HFFc6 (cell line): ENCODE results near the gene OPCML. TPM values are rescaled to one million over a fixed set of nuclear protein-coding genes. Genes with fewer than 3 reads are reported as not detected.
A peak's percentile ranks its signal among the peaks of the same experiment; 100 is the strongest.

Source experiments
- DNase-seq: peaks from one replicate; pipeline ENCODE4 v3.0.0-alpha.2; 2018
- H3K27ac Mint-ChIP-seq: 2 replicates; pipeline ENCODE4 v1.8.0; 2020; ENCODE audit warnings: mild to moderate bottlenecking, mixed read lengths
- H3K27me3 Mint-ChIP-seq: 2 replicates; pipeline ENCODE4 v1.8.0; 2021; ENCODE audit warnings: mild to moderate bottlenecking, moderate library complexity, mixed read lengths; ENCODE audit not compliant: insufficient read depth
- H3K36me3 Mint-ChIP-seq: 2 replicates; pipeline ENCODE4 v1.8.0; 2021; ENCODE audit warnings: low read depth, mixed read lengths
- H3K4me1 Mint-ChIP-seq: 2 replicates; pipeline ENCODE4 v1.8.0; 2020; ENCODE audit warnings: low read depth, mixed read lengths
- H3K4me3 Mint-ChIP-seq: 2 replicates; pipeline ENCODE4 v1.8.0; 2020; ENCODE audit warnings: mild to moderate bottlenecking, moderate library complexity, mixed read lengths
- H3K9me3 Mint-ChIP-seq: 2 replicates; pipeline ENCODE4 v1.8.0; 2020; ENCODE audit warnings: mild to moderate bottlenecking, mixed read lengths
- CTCF ChIP-seq: fragments of 200-600 bp; sonication (generic); IDR thresholded peaks from 2 replicates; pipeline ENCODE4 v1.5.0; 2021; ENCODE audit warnings: antibody characterized with exemption, mild to moderate bottlenecking
- total RNA-seq, 6 experiments: library from RNA; stranded (reverse); fragmentation: NEBNext Ultra II Directional; extraction: Animal tissue kit (Norgen Biotek cat#: 25700); gene quantifications; 2 replicates in 1 of 6; 3 replicates in 5 of 6; pipeline ENCODE4 v1.2.3, GENCODE V29; 2021

The OPCML gene
- total RNA-seq, 6 experiments from 2014 or later: 0.11 to 1.7 (median 0.33) TPM

DNA sequence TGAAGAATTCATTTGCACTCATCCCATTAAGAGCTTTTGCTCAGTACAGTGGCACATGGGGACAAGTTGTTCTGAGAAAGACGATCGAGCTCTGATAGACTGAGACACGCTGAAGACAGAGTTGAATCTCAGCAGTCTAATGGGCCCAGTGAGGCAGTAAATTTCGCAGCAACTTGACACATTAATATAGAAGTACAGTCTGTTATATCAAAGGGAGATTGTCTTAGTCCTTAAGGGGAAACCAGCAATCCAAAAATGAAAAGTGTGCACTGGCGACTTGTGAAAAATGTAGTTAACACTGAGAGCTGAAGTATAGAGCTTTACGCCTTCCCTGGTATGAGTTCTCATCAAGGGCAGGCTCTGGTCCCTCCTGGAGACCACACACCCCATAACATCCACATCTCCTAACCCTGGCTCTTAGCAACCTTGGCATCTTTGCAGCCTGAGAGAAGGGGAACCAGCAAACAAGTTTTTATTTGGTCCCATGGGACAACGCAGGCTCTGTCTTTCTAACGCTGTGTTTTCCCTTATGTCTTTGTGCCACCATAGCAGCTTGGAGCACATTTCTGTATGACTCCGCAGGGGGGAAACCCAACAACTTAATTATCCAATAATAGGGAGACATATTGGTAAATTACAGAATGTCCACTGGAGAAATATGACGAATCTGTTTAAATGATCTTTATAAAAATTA lies 952.5 kb downstream of the OPCML start:
- no peak for TF ChIP-seq CTCF

DNA sequence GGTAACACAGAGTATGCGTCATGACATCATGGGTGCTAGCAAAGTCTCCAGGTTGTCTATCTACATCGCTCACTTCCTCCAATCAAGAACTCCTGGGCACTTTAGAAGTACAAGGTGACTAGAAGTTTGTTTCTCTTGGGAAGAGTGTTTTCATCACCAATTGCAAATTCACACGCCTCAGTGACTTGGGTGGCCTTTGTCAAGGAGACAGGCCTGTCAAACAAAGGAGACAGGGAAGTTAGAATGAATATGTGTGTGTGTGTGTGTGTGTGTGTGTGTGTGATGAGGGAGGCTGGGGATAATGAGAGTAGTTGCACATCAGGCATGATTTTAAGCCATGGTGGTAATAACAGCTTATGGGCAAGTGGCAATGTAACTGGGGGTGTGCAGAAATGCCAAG lies 953.2 kb downstream of the OPCML start:
- Mint-ChIP-seq H3K27ac (no peak overlapping the region), H3K9me3 (peaks cover 4% of the 10 kb centered on the region; the same call in 1 of the 2 replicates), H3K4me3 (no peak overlapping the region), H3K27me3 (peaks cover 1% of the 10 kb centered on the region; the same call in 1 of the 2 replicates), H3K36me3 (peaks cover 10% of the 10 kb centered on the region; the same call in 1 of the 2 replicates), H3K4me1 (peaks cover 14% of the 10 kb centered on the region)
- DNase-seq: no peak
- TF ChIP-seq CTCF: no peak

More for the DNA sequence above, 952.5 kb downstream of the OPCML start:
- Mint-ChIP-seq H3K27ac (no peak overlapping the region), H3K4me3 (no peak overlapping the region), H3K9me3 (peaks cover 4% of the 10 kb centered on the region; the same call in 1 of the 2 replicates), H3K4me1 (peaks cover 14% of the 10 kb centered on the region), H3K27me3 (peaks cover 1% of the 10 kb centered on the region; the same call in 1 of the 2 replicates), H3K36me3 (peaks cover 10% of the 10 kb centered on the region; the same call in 1 of the 2 replicates)
- DNase-seq: no peak

DNA sequence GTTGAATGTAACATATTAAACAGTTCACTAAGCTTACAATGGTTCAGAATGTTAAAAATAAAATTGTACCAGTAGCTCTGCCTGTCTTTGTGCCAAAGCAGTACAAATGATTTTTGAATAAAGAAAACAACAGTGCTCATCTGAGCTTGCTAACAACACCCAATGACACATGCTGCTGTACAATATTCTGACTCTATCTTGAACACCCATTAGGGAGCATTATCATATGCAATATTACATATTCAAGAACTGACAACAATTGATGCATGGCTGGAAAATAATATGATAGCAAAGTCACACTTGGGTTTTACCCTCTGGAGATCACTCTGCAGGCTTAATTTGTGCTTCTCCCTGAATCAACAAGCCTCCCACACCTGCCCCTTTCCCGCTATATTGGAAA lies 953.7 kb downstream of the OPCML start:
- Mint-ChIP-seq H3K27ac (no peak overlapping the region), H3K27me3 (peaks cover 1% of the 10 kb centered on the region; the same call in 1 of the 2 replicates), H3K4me3 (no peak overlapping the region), H3K4me1 (peaks cover 14% of the 10 kb centered on the region), H3K9me3 (peaks cover 4% of the 10 kb centered on the region; the same call in 1 of the 2 replicates), H3K36me3 (peaks cover 10% of the 10 kb centered on the region; the same call in 1 of the 2 replicates)
- DNase-seq: no peak
- TF ChIP-seq CTCF: no peak

- Mint-ChIP-seq H3K27ac (peak overlapping the region; percentile 91), H3K27me3 (peaks cover 1% of the 10 kb centered on the region; the same call in 1 of the 2 replicates), H3K4me3 (no peak overlapping the region), H3K36me3 (peaks cover 10% of the 10 kb centered on the region; the same call in 1 of the 2 replicates), H3K9me3 (peaks cover 4% of the 10 kb centered on the region; the same call in 1 of the 2 replicates), H3K4me1 (peaks cover 14% of the 10 kb centered on the region)
- peak; percentile 87 for DNase-seq
- peak; percentile 23; the same call in 1 of the 2 replicates for TF ChIP-seq CTCF
These were observed 955.6 kb downstream of the OPCML start for GRCh38 chr11:132576706-132577105.

- no peak for DNase-seq
- H3K27me3 Mint-ChIP-seq: peaks cover 4% of the 10 kb centered on the region
- peaks cover 7% of the 10 kb centered on the region; the same call in 1 of the 2 replicates for H3K4me1 Mint-ChIP-seq
- H3K4me3 Mint-ChIP-seq: no peak overlapping the region
- H3K27ac Mint-ChIP-seq: no peak overlapping the region
- H3K9me3 Mint-ChIP-seq: peaks cover 11% of the 10 kb centered on the region
- TF ChIP-seq CTCF: no peak
- no peaks in the 10 kb centered on the region for H3K36me3 Mint-ChIP-seq
These were observed 968.0 kb downstream of the OPCML start for GRCh38 chr11:132564091-132564885.
